ENCODE measurements around the gene NDUFB1. TPM values are rescaled to one million over a fixed set of nuclear protein-coding genes. Genes with fewer than 3 reads are reported as not detected.
A peak's percentile ranks its signal among the peaks of the same experiment; 100 is the strongest.

Gene NDUFB1
- polyA plus RNA-seq, 3 donors, result 367 to 686 (median 604) TPM

DNA sequence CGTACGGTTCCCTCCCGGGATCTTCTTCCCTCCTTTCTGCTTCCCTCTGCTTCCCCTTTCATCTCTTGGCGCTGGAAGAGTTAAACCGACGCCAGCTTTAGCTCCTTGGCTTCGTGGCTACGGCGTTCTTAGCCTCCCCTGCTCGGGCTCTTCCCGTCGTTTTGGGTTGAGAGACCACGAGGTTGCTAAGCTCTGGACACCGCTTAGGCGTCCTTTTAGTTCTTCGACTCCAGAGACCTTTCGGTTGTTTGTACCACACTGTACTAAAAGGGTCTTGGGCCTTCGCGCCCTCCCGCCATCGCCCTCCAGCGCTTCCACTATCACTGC lies 808 bp upstream of the NDUFB1 start:
- TF ChIP-seq, protein P1, sequence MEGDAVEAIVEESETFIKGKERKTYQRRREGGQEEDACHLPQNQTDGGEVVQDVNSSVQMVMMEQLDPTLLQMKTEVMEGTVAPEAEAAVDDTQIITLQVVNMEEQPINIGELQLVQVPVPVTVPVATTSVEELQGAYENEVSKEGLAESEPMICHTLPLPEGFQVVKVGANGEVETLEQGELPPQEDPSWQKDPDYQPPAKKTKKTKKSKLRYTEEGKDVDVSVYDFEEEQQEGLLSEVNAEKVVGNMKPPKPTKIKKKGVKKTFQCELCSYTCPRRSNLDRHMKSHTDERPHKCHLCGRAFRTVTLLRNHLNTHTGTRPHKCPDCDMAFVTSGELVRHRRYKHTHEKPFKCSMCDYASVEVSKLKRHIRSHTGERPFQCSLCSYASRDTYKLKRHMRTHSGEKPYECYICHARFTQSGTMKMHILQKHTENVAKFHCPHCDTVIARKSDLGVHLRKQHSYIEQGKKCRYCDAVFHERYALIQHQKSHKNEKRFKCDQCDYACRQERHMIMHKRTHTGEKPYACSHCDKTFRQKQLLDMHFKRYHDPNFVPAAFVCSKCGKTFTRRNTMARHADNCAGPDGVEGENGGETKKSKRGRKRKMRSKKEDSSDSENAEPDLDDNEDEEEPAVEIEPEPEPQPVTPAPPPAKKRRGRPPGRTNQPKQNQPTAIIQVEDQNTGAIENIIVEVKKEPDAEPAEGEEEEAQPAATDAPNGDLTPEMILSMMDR (IDR thresholded peaks at IDR 0.05), result no peak
- peak overlapping the region; percentile 97 to 100 for H3K4me3 Mint-ChIP-seq
- peak overlapping the region; percentile 99 to 100 (median 100) for H3K27ac Mint-ChIP-seq
- Histone ChIP-seq H3K4me1 (ENCODE audit: control insufficient read depth in 1 of 2, insufficient read depth in 2 of 2, low read length in 2 of 2) (peaks cover 23 to 33% of the 10 kb centered on the region in 2 donors), H3K4me3 (replicated peaks in 1 of 3; ENCODE audit: low read depth in 2 of 3, low read length in 3 of 3) (peak overlapping the region; percentile 62 to 93 (median 92)), H2AFZ (ENCODE audit: insufficient read depth, low read depth, low read length, poor library complexity, severe bottlenecking) (peak overlapping the region; percentile 85), H3K9ac (ENCODE audit: insufficient read depth, low read length, poor library complexity, severe bottlenecking) (peak overlapping the region; percentile 96), H3K36me3 (replicated peaks in 1 of 2; ENCODE audit: control insufficient read depth in 1 of 2, insufficient read depth in 2 of 2, low read length in 2 of 2) (peaks cover 8 to 46% of the 10 kb centered on the region in 2 donors), H3K4me2 (replicated peaks; ENCODE audit: extremely low read depth, low read length, poor library complexity, severe bottlenecking) (peak overlapping the region; percentile 82), H3K27me3 (ENCODE audit: control insufficient read depth in 2 of 2, insufficient read depth in 2 of 2, low read length in 2 of 2) (no peaks in the 10 kb centered on the region), H3K9me3 (replicated peaks in 1 of 2; ENCODE audit: control insufficient read depth in 1 of 2, insufficient read depth in 1 of 2, low read length in 2 of 2) (no peaks in the 10 kb centered on the region), H4K20me1 (ENCODE audit: insufficient read depth, low read length) (peaks cover under 1% of the 10 kb centered on the region), H3K27ac (ENCODE audit: low read depth in 1 of 2, low read length in 2 of 2) (peak overlapping the region; percentile 94 to 95), H3K79me2 (ENCODE audit: insufficient read depth, low read length) (peaks cover 92% of the 10 kb centered on the region)
- H3K36me3 Mint-ChIP-seq, result peaks cover 33 to 43% of the 10 kb centered on the region in 2 donors
- intact Hi-C loops (cut with micrococcal nuclease), result loop anchor here in 1 of 2 donors (2.0 to 10.0 kb wide), 2 partner anchors 18 to 672 kb away; partner anchors contain the start of gene GOLGA5
- peaks cover 0 to 2% (median 0%) of the 10 kb centered on the region in 3 donors for H3K27me3 Mint-ChIP-seq (ENCODE audit: low read depth in 3 of 3)
- WGBS (ENCODE audit: insufficient coverage), result 0% methylated on average over 20 of the region's 22 CpGs
- H3K4me1 Mint-ChIP-seq, result peaks cover 41% of the 10 kb centered on the region
- no peak for DNase-seq
- H3K9me3 Mint-ChIP-seq, result peaks cover 0 to 2% (median 0%) of the 10 kb centered on the region in 7 donors

DNA sequence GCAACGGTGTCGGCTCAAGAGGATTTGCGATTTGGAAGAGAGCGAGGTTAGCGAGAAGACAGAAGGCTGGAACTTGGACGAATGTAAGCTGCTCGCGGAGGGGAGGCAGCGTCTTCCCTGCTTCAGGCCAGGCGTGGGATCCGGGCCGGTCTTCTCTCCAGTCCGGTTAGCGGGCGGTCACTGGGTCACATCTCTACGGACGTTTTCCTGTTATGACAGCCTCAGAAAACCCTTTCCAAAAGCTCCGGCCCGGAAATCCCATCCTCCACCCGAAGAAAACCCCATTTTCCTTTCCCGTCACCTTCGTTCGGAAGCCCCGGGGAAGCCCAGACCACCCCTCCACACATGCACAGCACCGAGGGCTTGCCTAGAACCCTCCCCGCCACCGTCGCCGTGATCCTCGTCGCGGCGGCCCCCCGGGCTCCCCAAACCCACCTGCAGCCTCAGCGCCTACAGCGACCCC lies 268 bp downstream of the NDUFB1 start:
- TF ChIP-seq, protein P1 (IDR thresholded peaks at IDR 0.05), result no peak
- Histone ChIP-seq H3K27ac (ENCODE audit: low read depth in 1 of 2, low read length in 2 of 2) (peak overlapping the region; percentile 94 to 95), H3K9me3 (replicated peaks in 1 of 2; ENCODE audit: control insufficient read depth in 1 of 2, insufficient read depth in 1 of 2, low read length in 2 of 2) (no peaks in the 10 kb centered on the region), H3K27me3 (ENCODE audit: control insufficient read depth in 2 of 2, insufficient read depth in 2 of 2, low read length in 2 of 2) (no peaks in the 10 kb centered on the region), H2AFZ (ENCODE audit: insufficient read depth, low read depth, low read length, poor library complexity, severe bottlenecking) (peak overlapping the region; percentile 85), H3K79me2 (ENCODE audit: insufficient read depth, low read length) (peaks cover 83% of the 10 kb centered on the region), H3K9ac (ENCODE audit: insufficient read depth, low read length, poor library complexity, severe bottlenecking) (peak overlapping the region; percentile 96), H4K20me1 (ENCODE audit: insufficient read depth, low read length) (peaks cover 4% of the 10 kb centered on the region), H3K36me3 (replicated peaks in 1 of 2; ENCODE audit: control insufficient read depth in 1 of 2, insufficient read depth in 2 of 2, low read length in 2 of 2) (peaks cover 8 to 42% of the 10 kb centered on the region in 2 donors), H3K4me1 (ENCODE audit: control insufficient read depth in 1 of 2, insufficient read depth in 2 of 2, low read length in 2 of 2) (peaks cover 30 to 40% of the 10 kb centered on the region in 2 donors), H3K4me3 (replicated peaks in 1 of 3; ENCODE audit: low read depth in 2 of 3, low read length in 3 of 3) (peak overlapping the region; percentile 62 to 93 (median 92)), H3K4me2 (replicated peaks; ENCODE audit: extremely low read depth, low read length, poor library complexity, severe bottlenecking) (peak overlapping the region; percentile 82)
- peak overlapping the region; percentile 99 to 100 (median 100) for H3K27ac Mint-ChIP-seq
- peaks cover 29 to 36% of the 10 kb centered on the region in 2 donors for H3K36me3 Mint-ChIP-seq
- intact Hi-C loops (cut with micrococcal nuclease), result loop anchor here in 1 of 2 donors (10.0 kb wide), 1 partner anchor 674 kb away; the partner anchor contains the start of gene GOLGA5
- no peaks in the 10 kb centered on the region for H3K27me3 Mint-ChIP-seq (ENCODE audit: low read depth in 3 of 3)
- H3K9me3 Mint-ChIP-seq, result peaks cover 0 to 2% (median 0%) of the 10 kb centered on the region in 7 donors
- peaks cover 44% of the 10 kb centered on the region for H3K4me1 Mint-ChIP-seq
- WGBS (ENCODE audit: insufficient coverage), result under 1% methylated on average over 32 of the region's 36 CpGs
- H3K4me3 Mint-ChIP-seq, result peak overlapping the region; percentile 97 to 100
- peak in 2 of 3 donors; percentile 23 to 56 for DNase-seq

Measured in CD14-positive monocyte (primary cell).